ENCODE data around the gene APOH. TPM values are rescaled to one million over a fixed set of nuclear protein-coding genes. Genes with fewer than 3 reads are reported as not detected.

The APOH gene
- total and polyA plus RNA-seq, 9 of the 15 experiments (the other 6 are each of a cell fraction or from before 2014, with no cell fraction given) = 1.1 TPM; not detected in 8

- TF ChIP-seq REST (IDR thresholded peaks at IDR 0.05; ENCODE audit: borderline replicate concordance) (no peak), REST (CRISPR knock-in tag; IDR thresholded peaks at IDR 0.05; ENCODE audit: low read depth) (no peak), TFAP4 (CRISPR knock-in tag; IDR thresholded peaks at IDR 0.05; ENCODE audit: borderline replicate concordance) (no peak), ZHX1 (conservative IDR thresholded peaks at IDR 0.05; ENCODE audit: low read length) (no peak), ZNF512 (tag; IDR thresholded peaks at IDR 0.05) (no peak), ZNF77 (CRISPR knock-in tag; IDR thresholded peaks at IDR 0.05) (no peak)
These were observed 21.3 kb downstream of the APOH start (continued) for GRCh38 chr17:66207936-66208335.

Data from K562 (cell line).